CD4-positive, alpha-beta T cell treated with Interleukin-6 at 100 ng/mL for 8 hours (primary cell): ENCODE data around the gene PSME1.
"Not testable (repeated sequence)": the region's sequence is repeated elsewhere in the genome, so short reads cannot be mapped to it uniquely, and the experiment has no call there.

ENCODE experiments used
- DNase-seq: peaks from one replicate; pipeline ENCODE4 v3.0.0-alpha.2; 2020; ENCODE audit warnings: mixed read lengths, low spot score

Gene PSME1

DNA sequence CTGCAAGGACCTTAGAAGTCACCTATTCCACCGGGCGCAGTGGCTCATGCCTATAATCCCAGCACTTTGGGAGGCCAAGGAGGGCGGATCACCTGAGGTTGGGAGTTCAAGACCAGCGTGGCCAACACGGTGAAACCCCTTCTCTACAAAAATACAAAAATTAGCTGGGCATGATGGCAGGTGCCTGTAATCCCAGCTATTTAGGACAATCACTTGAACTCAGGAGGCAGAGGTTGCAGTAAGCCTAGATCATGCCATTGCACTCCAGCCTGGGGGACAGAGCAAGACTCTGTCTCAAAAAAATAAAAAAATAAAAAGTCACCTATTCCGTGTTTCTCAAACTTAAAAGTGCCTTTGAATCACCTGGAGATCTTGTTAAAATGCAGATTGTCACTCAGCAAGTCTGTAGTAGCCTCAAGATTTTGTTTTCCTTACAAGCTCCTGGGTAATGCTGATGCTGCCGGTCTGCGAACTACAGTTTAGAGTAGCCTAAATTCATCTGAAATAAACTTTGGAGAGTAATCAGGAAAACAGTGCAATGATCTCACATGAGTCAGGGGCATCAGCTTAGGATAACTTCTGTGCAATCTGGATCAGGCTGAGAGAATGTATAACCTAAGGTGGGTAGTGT lies 30.3 kb upstream of the PSME1 start:
- not testable (repeated sequence) for DNase-seq

GRCh38 chr14:24106672-24107271 lies 29.2 kb upstream of the PSME1 start:
- no peak for DNase-seq

DNA sequence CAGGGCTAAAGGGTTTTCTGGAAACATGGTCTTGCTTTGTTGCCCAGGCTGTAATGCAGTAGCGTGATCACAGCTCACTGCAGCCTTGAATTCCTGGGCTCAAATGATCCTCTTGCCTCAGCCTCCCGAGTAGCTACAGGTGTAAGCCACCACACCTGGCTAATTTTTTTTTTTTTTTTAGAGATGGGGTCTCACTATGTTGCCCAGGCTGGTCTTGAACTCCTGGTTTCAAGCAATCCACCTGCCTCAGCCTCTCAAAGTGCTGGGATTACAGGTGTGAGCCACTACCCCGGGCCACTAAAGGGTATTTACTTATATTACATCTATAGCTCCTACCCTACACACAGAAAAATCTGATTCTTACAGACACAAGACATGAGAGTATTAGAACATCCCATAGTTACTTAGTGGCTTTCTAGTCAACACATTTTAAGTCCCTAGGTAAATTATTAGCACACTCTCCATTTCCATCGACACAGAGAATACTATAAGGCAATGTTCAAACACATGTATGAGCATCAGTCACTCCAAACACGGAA lies 27.6 kb upstream of the PSME1 start:
- no peak for DNase-seq

DNA sequence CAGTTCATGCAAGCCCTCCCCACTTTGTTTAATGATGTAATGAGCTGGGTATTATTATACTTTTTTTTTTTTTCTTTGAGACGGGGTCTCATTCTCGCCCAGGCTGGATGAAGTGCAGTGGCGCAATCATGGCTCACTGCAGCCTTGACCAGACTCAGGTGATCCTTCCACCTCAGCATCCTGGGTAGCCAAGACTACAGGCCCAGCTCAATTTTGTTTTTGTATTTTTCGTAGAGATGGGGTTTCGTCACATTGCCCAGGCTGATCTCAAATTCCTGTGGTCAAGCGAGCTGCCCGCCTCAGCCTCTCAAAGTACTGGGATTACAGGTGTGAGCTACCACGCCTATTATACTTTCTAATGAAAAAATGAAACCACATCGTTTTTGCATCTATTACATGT lies 25.9 kb upstream of the PSME1 start:
- DNase-seq: no peak

- DNase-seq: no peak
Observed at GRCh38 chr14:24110523-24110922, 25.5 kb upstream of the PSME1 start.

DNA sequence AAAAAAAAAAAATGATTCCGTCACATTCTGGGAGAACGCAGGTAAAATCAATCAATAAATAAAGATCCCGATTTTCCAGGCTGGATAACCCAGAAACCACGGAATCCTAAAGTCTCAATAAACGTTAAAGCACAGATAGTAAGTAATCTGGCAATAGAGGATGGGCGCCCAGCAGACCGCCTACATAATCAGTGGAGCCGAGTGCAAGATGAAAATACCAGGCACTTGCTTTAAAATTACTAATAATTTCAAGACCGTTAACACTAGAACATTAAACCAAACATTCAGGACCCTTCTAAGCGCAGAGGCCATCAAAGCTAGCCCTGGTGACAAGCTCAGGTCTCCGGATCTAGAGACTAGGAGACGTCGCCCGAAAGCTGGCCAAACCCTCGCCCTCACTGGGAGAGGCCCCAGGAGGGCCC lies 22.6 kb upstream of the PSME1 start:
- DNase-seq: no peak

DNA sequence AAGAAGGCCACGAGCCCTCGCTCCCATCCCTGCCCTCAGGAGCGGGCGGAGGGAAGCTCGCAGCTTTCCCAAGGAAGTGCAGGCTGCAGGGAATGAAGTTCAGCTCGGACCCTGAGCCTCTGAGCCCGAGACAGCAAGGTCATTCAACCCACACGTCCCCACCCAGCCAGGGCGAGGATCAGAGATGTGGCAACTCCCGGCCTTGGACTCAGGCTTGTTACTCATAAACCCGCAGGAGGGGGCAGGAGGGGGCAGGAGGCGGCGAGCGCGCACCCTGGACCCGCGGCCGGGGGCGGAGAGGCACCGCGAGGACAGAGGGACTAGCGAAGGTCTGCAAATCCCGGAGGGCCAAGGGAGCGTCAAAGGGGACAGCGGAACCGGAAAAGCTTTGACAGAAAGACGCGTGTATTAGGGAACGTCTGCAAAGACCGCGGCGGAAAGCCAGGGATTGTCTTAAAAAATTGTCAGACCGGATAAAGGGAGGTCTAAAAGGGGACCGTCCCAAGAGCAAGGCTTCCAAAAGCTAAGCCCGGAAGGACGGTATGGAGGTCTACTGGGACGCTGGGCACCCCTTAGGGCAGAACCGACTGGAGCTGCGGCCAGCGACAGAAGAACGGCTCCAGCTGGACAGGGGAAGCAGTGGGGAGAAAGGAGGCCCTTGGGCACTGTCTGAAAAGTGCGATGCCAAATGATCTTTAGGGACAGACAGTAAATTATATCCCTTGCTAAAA lies 22.0 kb upstream of the PSME1 start:
- peak; percentile 77 for DNase-seq

DNA sequence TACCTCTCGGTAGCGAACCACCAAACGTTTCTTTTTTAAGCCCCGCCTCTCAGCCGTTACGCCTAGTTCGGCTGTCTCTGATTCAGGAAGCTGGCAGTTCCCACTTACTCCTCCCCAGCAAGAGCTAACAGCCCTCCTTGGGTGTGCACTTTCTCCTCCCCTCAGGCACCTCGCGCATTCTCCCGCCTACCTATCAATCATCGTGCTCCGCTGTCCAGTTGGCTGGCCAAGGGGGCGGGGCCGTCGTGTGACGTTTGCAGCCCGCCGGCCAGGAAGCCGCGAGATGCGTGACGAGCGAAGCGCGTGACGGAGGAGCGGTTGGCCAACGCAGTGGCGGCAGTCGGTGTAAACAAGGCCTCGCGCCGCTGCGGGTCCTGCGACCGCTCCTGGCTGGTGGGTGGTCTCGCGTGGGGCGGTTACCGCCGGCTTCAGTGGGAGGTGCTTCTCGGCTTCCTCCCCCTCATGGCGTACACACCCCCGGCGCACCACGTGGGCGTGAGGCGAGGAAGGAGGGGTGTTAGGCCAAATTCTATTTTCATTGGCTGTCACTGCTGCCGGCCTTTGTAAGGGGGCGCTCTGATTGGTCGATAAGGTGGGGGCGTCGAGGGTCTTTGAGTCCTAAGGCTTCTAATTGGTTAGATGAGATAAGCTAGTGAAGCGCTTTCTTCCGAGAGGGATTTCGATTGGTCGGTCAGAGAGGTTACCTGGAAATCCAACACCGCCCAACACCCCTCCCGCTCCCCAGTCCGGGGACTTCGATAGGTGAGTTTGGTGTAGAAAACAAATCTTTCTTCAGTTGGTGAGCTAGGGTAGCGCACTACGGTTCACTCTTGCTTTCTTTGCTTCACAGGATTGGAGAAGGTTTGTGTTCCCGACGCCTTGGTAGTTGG lies 21.2 kb upstream of the PSME1 start, which contains the start of the genes DCAF11 and NRL:
DCAF11 (plus strand) TSS at position 246 of the 890 bp plus-strand sequence. CDS start 818 bp downstream, outside the sequence.
NRL (minus strand) TSS at position 418 of the 890 bp plus-strand sequence. CDS start 32,101 bp downstream, outside the sequence.
- peak; percentile 100 for DNase-seq

GRCh38 chr14:24115422-24116127 lies 20.4 kb upstream of the PSME1 start:
- no peak for DNase-seq

DNA sequence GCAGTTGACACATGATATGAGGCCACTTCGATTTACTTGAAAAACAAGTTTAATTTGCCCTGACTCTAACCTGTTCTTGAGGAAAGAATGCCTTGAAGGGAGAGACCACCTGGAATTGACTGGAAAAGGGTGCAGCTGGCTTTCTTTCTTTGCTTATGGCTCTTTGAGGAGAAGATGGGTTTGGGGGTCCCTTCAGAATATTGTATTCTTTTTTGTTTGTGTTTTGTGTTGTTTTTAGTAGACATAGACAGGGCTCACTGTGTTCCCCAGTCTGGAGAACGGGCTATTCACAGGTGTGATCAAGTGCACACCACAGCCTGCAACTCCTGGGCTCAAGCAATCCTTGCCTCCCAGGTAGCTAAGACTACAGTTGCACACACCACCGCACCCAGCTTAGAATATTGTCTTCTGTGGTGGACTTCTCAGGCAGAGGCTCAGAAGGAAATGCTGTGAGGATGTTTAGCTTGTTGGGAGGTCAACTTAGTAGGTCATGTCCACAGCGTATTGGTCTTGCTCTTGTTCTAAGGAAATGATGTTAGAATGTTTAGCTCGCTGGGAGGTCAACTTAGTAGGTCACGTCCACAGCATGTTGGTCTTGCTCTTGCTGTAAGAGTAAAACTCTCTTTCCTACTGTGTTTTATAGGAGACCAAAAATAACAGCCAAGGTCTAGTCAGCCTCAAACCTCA lies 19.7 kb upstream of the PSME1 start:
- no peak for DNase-seq

DNA sequence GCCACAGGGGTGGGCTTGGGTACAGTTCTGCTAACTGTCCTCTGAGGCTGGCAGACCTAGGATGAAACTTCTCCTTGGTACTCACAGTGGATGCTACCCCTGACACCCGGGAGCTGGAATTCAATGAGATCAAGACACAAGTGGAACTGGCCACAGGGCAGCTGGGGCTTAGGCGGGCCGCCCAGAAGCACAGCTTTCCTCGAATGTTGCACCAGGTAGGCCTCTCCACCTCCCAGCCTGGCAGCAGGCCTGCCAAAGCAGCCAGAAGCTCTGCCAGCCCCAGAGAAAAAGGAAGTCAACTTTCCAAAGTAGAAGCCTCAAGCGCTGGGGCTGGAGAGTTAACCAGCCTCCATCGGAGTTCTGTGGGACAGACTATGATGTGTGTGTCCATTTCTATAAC lies 18.8 kb upstream of the PSME1 start:
- no peak for DNase-seq

DNA sequence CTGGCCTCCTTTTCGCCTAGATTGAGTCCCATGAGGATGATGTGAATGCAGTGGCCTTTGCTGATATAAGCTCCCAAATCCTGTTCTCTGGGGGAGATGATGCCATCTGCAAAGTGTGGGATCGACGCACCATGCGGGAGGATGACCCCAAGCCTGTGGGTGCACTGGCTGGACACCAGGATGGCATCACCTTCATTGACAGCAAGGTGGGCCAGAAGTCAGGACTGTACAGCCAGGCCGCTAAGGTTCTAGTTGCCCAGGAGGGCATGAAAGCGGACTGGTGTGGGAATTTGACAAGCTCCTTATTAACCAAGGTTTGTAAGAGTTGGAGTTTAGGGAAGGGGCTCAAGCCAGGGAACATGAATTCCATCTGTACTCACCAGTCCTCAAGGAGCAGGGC lies 16.3 kb upstream of the PSME1 start:
- DNase-seq: no peak

DNA sequence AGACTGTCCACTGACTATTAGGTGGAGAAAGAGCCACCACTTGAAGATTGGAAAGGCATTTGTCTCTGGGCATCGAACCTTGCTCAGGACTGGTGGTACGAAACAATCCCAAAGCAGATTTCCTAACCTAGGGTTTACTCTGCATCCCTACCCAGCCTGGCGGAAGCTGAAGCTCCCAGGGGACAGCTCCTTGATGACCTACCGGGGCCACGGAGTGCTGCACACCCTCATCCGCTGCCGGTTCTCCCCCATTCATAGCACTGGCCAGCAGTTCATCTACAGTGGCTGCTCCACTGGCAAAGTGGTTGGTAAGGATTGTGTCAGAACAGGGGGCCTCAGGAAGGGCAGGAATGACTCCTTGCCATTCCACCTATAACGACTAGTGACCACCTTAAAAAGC lies 14.8 kb upstream of the PSME1 start:
- DNase-seq: no peak

GRCh38 chr14:24122416-24122815 lies 13.6 kb upstream of the PSME1 start:
- no peak for DNase-seq

DNA sequence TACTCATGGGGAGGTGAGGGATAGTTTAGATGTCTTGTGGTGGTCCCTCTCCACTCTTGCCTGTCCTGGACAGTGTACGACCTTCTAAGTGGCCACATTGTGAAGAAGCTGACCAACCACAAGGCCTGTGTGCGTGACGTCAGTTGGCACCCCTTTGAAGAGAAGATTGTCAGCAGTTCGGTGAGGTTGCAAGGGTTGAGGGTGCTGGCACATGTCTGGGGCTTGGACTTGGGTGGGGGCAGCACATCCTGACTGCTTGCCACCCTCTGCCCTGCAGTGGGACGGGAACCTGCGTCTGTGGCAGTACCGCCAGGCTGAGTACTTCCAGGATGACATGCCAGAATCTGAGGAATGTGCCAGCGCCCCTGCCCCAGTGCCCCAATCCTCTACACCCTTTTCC lies 13.1 kb upstream of the PSME1 start:
- DNase-seq: no peak

GRCh38 chr14:24123424-24124417 lies 12.3 kb upstream of the PSME1 start:
- DNase-seq: no peak

DNA sequence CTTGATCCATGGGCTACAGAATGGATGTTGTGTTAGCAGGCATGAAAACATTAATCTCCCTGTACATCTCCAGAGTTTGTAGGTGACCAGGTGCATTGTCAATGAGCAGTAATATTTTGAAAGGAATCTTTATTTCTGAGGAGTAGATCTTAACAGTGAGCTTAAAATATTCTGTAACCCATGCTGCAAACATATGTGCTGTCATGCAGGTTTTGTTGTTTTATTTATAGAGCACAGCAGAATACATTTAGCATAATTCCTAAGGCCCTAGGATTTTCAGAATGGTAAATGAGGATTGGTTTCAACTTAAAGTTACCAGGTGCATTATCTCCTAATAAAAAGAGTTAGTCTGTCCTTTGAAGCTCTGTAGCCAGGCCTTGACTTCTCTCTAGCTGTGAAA lies 9.1 kb upstream of the PSME1 start:
- DNase-seq: no peak

GRCh38 chr14:24127673-24128072 lies 8.3 kb upstream of the PSME1 start:
- DNase-seq: no peak

DNA sequence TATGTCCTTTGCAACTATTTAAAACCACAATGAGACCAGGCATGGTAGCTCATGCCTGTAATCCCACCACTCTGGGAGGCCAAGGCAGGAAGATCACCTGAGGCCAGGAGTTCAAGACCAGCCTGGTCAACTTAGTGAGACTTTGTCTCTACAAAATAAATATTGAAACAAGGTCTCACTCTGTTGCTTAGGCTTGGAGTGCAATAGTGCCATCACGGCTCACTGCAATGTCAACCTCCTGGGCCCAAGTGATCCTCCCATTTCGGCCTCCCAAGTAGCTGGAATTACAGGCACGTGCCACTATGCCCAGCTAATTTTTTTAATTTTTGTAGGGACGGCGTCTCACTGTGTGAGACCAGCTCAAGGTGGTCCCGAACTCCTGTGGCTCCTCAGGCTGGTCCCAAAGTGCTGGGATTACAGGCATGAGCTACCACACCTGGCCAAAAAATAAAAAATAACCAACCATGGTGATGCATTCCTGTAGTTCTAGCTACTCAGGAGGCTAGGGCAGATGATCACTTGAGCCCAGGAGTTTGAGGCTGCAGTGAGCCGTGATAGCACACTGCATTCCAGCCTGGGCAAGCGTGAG lies 6.5 kb upstream of the PSME1 start:
- no peak for DNase-seq
